MCF 10A (cell line): Measurements from ENCODE around the gene CNTN6. TPM values are rescaled to one million over a fixed set of nuclear protein-coding genes. Genes with fewer than 3 reads are reported as not detected.

ENCODE experiments used
- BruUV-seq: library from RNA; stranded (reverse); fragments of 400-500 nt; replicated peaks from 2 replicates; lab custom pipeline; 2021; lab: Mats Ljungman, UMichigan
- CTCF ChIA-PET: fragments of 300-600 bp; sonication (Branson Sonifier 250); formaldehyde crosslinking; extraction: SDS; loops from one replicate; lab custom pipeline; 2021; ENCODE audit warnings: antibody characterized with exemption, inconsistent platforms; lab: Yijun Ruan, JAX
- POLR2A ChIA-PET: fragments of 300-600, 350-650 bp; sonication (Branson Sonifier 250); formaldehyde crosslinking; extraction: SDS; loops from one replicate; lab custom pipeline; 2020; ENCODE audit warnings: antibody characterized with exemption, inconsistent platforms; lab: Yijun Ruan, JAX
- DNase-seq: peaks from one replicate; pipeline ENCODE4 v3.0.0-alpha.2; 2018; ENCODE audit not compliant: unreplicated experiment
- H3K27ac Mint-ChIP-seq: one replicate; pipeline ENCODE4 v1.8.0; 2022; ENCODE audit warnings: mild to moderate bottlenecking, low read depth, mixed read lengths; ENCODE audit not compliant: unreplicated experiment
- H3K27me3 Mint-ChIP-seq: one replicate; pipeline ENCODE4 v1.8.0; 2022; ENCODE audit warnings: mixed read lengths; ENCODE audit not compliant: insufficient read depth, unreplicated experiment
- H3K36me3 Mint-ChIP-seq: one replicate; pipeline ENCODE4 v1.8.0; 2022; ENCODE audit warnings: mild to moderate bottlenecking, moderate library complexity, mixed read lengths; ENCODE audit not compliant: insufficient read depth, unreplicated experiment
- H3K4me1 Mint-ChIP-seq: one replicate; pipeline ENCODE4 v1.8.0; 2022; ENCODE audit warnings: mixed read lengths; ENCODE audit not compliant: insufficient read depth, unreplicated experiment
- H3K4me3 Mint-ChIP-seq: one replicate; pipeline ENCODE4 v1.8.0; 2022; ENCODE audit warnings: mild to moderate bottlenecking, moderate library complexity, mixed read lengths; ENCODE audit not compliant: unreplicated experiment
- H3K9me3 Mint-ChIP-seq: one replicate; pipeline ENCODE4 v1.8.0; 2022; ENCODE audit warnings: mixed read lengths; ENCODE audit not compliant: unreplicated experiment
- CTCF ChIP-seq: fragments of 200-600 bp; IDR thresholded peaks from one replicate; pipeline ENCODE4 v1.8.0; 2022; ENCODE audit warnings: antibody characterized with exemption, mild to moderate bottlenecking; ENCODE audit not compliant: unreplicated experiment
- intact Hi-C: fragments of 100-400 bp; cut with micrococcal nuclease; formaldehyde crosslinking; loops from 2 replicates; pipeline ENCODE4 v1.14.1; 2022
- total RNA-seq: library from RNA; stranded (reverse); gene quantifications from 2 replicates; pipeline ENCODE4 v1.2.3, GENCODE V29; 2022

The CNTN6 gene
- total RNA-seq, 1 experiment from 2014 or later: not detected

- Mint-ChIP-seq H3K36me3 (no peaks in the 10 kb centered on the region), H3K27ac (peak overlapping the region; percentile 44), H3K4me3 (no peak overlapping the region), H3K4me1 (peaks cover 11% of the 10 kb centered on the region), H3K9me3 (no peaks in the 10 kb centered on the region), H3K27me3 (no peaks in the 10 kb centered on the region)
- POLR2A ChIA-PET: interaction anchor here (0.7 kb wide), 1 partner anchor 14 kb away, joined by 3 read pairs; no protein-coding TSS in a partner anchor
- peak; percentile 24 for DNase-seq
- intact Hi-C loops: loop anchor here (5.0 kb wide), 1 partner anchor 164 kb away; no protein-coding TSS in a partner anchor
- peak; percentile 15 for TF ChIP-seq CTCF
- CTCF ChIA-PET: interaction anchor here (0.6 to 0.9 kb wide), 4 partner anchors 21 to 772 kb away, joined by 3 read pairs; no protein-coding TSS in a partner anchor
- BruUV-seq: no TSS peak
These were observed 158.6 kb downstream of the CNTN6 start for GRCh38 chr3:1251282-1252060.

DNA sequence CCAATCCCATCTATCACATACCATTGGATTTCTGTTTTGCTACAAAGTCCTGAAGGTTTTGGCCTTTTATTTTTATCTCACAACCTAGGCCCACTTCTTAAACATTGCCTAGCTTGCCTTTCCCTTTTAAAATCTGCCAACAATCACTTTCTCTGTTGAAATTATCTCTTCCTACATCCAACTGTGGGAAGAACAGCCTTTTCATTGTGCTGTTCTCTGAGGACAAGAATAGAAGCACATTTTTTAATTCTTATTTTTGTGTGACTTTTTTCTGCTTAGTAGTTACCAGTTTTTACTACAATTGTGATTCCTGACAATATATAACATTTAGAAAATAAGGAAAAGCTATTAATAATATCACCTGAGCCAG is 159.2 kb downstream of the CNTN6 start:
- Mint-ChIP-seq H3K27me3 (no peaks in the 10 kb centered on the region), H3K27ac (peak overlapping the region; percentile 44), H3K4me1 (peaks cover 11% of the 10 kb centered on the region), H3K36me3 (no peaks in the 10 kb centered on the region), H3K9me3 (no peaks in the 10 kb centered on the region), H3K4me3 (no peak overlapping the region)
- ChIA-PET POLR2A (interaction anchor here (0.7 kb wide), 1 partner anchor 15 kb away, joined by 3 read pairs; no protein-coding TSS in a partner anchor), CTCF (interaction anchor here (0.6 to 0.9 kb wide), 4 partner anchors 21 to 771 kb away, joined by 3 read pairs; no protein-coding TSS in a partner anchor)
- no peak for TF ChIP-seq CTCF
- intact Hi-C loops: loop anchor here (5.0 kb wide), 1 partner anchor 165 kb away; no protein-coding TSS in a partner anchor
- BruUV-seq: no TSS peak
- no peak for DNase-seq

DNA sequence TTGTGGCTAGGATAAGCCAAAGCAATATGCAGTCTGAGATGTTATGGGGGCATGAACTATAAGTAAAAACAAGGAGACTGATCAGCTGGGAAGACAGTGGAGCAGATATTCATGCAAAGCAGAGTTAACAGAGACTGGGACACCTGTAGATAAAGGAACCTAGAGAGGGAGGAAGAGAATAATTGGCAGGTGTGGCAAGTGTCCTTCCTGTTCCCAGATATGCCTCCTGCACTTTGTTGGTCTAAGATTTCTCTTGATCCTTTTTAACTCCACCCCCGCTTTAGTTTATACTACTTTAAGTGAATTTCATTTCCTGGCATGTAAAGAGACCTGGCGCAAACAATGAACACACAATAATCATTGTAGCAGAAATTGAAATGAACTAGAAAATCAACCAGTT is 169.4 kb downstream of the CNTN6 start:
- BruUV-seq: no TSS peak
- intact Hi-C loops: no loop called here
- no peak overlapping the region for H3K4me3 Mint-ChIP-seq

More for the DNA sequence above, 169.4 kb downstream of the CNTN6 start:
- no peak for TF ChIP-seq CTCF
- H3K36me3 Mint-ChIP-seq: no peaks in the 10 kb centered on the region
- H3K27me3 Mint-ChIP-seq: no peaks in the 10 kb centered on the region
- no peak for DNase-seq
- CTCF ChIA-PET: no interaction called here
- H3K27ac Mint-ChIP-seq: no peak overlapping the region
- no peaks in the 10 kb centered on the region for H3K4me1 Mint-ChIP-seq
- peaks cover 5% of the 10 kb centered on the region for H3K9me3 Mint-ChIP-seq
- POLR2A ChIA-PET: no interaction called here
